GM12875 (cell line): ENCODE results near the gene CCR8.
"Not testable (repeated sequence)": the region's sequence is repeated elsewhere in the genome, so short reads cannot be mapped to it uniquely, and the experiment has no call there.

ENCODE experiments used
- H3K4me3 ChIP-seq: one replicate; pipeline ENCODE4 v1.5.1; 2011; ENCODE audit warnings: low read depth, low read length, control low read depth
- TF ChIP-seq, protein P1 (sequence below): IDR thresholded peaks from 2 replicates; pipeline ENCODE4 v1.5.1; 2011; ENCODE audit warnings: low read depth, mild to moderate bottlenecking, control low read depth, inconsistent platforms, low read length, moderate library complexity, borderline replicate concordance; ENCODE audit not compliant: insufficient read depth

The CCR8 gene

DNA sequence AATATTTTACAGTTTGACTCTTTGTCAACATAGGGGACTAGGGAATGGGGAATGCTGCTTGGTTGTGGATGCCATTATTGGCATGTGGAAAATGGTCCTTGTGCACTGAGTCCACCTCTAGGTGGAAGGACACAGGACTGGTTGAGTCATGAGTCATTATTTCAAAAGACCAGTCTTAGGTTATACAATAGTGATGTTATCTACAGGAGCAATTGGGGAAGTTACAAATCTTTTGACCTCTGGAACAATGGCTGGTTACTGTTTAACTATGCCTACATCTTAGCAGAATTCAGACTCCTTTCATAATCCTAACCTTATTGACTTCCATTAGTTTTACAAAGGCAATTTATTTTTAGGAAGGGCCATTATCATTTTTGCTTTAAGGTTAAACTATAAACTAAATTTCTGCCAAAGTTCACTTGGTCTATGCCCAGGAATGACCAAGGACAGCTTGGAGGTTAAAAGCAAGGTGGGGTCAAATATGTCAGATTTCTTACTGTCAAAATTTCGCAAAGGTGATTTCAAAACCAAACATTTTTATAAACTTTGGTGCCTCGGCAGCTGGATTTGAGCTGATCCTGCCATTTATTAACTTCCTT, 11.8 kb upstream of the CCR8 start:
- TF ChIP-seq, protein P1, sequence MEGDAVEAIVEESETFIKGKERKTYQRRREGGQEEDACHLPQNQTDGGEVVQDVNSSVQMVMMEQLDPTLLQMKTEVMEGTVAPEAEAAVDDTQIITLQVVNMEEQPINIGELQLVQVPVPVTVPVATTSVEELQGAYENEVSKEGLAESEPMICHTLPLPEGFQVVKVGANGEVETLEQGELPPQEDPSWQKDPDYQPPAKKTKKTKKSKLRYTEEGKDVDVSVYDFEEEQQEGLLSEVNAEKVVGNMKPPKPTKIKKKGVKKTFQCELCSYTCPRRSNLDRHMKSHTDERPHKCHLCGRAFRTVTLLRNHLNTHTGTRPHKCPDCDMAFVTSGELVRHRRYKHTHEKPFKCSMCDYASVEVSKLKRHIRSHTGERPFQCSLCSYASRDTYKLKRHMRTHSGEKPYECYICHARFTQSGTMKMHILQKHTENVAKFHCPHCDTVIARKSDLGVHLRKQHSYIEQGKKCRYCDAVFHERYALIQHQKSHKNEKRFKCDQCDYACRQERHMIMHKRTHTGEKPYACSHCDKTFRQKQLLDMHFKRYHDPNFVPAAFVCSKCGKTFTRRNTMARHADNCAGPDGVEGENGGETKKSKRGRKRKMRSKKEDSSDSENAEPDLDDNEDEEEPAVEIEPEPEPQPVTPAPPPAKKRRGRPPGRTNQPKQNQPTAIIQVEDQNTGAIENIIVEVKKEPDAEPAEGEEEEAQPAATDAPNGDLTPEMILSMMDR: no peak
- no peak overlapping the region for H3K4me3 ChIP-seq

DNA sequence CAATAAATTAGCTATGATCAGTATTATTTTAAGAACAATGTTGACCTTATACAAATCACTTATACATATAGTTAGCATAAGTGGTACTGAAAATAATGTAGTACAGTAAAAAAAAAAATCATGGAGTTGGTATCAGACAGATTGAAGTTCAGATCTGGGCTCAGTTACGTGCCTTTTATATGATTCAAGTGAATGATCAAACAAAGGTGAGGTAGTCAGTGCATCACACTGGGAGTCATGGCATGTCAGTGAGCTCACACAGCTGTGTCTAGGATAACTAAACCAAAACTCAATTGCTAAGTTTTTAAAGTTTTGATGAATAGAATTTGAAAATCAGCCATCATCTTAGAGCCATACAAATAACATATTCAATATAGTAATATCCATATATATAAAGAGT, 11.2 kb upstream of the CCR8 start:
- TF ChIP-seq, protein P1: no peak
- no peak overlapping the region for H3K4me3 ChIP-seq

DNA sequence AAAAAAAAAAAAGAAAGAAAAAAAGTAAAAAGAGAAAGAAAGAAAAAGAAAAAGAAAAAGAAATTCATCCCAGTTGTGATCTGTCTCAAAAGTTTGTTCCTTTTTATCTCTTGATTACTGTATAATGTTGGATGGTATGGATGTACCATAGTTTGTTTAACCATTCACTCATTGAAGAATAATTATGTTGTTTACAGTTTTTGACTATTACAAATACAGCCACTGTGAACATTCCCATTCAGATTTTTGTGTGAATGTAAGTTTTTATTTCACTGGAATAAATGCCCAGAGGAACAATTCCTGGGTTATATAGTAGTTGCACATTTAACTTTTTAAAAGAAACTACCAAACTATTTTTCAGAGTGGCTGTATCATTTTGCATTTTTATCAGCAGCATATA, 10.3 kb upstream of the CCR8 start:
- TF ChIP-seq, protein P1: no peak
- no peak overlapping the region for H3K4me3 ChIP-seq

DNA sequence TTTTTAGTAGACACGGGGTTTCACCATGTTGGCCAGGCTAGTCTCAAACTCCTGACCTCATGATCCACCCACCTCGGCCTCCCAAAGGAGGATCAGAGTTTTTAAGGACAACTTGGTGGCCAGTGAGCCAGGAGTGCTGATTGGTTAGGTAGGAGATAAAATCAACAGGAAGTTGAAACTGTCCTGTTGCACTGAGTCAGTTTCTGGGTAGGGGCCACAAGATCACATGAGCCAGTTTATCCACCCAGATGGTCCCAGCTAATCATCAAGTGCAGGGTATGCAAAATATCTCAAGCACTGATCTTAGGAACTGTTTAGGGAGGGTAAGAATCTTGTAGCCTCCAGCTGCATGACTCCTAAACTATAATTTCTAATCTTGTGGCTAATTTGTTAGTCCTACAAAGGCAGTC, 7.9 kb upstream of the CCR8 start:
- not testable (repeated sequence) for H3K4me3 ChIP-seq

DNA sequence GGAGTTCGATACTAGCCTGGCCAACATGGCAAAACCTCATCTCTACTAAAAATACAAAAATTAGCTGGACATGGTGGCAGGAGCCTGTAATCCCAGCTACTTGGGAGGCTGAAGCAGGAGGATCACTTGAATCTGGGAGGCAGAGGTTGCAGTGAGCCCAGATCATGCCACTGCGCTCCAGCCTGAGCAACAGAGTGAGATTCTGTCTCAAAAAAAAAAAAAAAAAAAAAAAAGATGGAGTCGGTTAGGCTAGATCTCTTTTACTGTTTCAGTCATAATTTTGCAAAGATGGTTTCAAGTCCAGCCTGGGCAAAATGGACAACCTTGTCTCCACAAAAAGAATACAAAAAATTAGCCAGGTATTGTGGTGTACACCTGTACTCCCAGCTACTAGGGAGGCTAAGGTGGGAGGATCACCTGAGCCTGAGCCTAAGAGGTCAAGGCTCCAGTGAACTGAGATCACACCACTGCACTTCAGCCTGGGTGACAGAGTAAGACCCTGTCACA, 7.2 kb upstream of the CCR8 start:
- not testable (repeated sequence) for H3K4me3 ChIP-seq

DNA sequence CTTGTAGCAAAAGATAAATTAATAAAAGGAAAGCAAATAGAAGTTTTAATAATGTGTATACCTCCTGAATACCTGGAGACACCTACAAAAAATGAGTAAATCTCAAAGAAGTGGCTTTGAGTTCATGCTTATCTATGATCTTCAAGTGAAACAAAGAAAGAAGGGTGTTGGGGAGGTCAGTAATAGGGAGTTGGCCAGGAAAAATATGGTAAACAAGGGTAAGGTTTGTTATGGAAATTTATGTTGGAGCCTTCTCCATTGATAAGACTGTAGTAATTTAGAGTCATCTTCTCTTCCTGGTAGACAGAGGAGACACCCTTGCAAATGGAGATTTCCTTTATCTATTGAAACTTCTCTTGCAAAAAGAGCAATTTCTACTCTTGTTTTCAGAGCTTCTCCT, 6.6 kb upstream of the CCR8 start:
- H3K4me3 ChIP-seq: no peak overlapping the region
- TF ChIP-seq, protein P1: no peak

DNA sequence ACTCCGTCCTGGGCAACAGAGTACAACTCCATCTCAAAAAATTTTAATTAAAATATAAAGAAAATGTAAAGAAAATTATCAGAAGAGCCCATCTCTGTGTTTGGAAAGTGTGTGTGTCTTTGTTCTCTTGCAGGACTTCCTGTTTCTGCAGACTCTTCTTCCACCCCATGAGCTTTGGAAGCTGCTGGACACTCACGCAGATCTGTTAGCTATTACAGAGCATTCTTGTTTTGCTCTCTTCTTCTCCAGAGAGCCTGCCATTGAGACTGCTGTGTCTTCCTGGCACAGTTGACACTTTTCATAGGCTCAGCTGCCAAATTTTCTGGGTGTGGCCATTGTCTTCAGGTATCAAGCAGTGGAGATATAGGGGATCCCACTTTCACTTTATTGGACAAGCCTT, 6.0 kb upstream of the CCR8 start:
- TF ChIP-seq, protein P1: no peak
- H3K4me3 ChIP-seq: no peak overlapping the region

DNA sequence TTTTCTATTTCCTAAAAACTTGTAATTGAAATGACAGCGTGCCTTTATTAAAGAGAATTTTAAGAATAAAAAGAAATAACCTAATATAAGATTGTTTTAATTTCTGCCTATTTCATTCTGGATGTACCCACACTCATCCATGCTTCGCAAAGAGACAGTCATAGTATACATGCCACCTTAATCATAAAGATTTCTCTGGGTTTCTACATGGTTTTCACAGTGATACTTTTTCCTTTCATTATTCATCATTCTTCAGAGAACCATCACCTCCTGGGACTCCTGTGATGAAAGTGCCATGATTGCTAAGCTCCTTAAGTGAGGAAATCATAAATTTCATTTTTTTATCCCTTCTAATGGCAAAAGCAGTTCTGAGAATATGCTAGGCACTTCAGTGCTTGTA, 4.3 kb upstream of the CCR8 start:
- TF ChIP-seq, protein P1: no peak
- H3K4me3 ChIP-seq: no peak overlapping the region
